EH (cell line): ENCODE measurements around the gene DDO.

Source experiments
- DNase-seq: peaks from one replicate; pipeline ENCODE4 v3.0.0-alpha.2; 2015; ENCODE audit warnings: low read depth

The DDO gene

DNA sequence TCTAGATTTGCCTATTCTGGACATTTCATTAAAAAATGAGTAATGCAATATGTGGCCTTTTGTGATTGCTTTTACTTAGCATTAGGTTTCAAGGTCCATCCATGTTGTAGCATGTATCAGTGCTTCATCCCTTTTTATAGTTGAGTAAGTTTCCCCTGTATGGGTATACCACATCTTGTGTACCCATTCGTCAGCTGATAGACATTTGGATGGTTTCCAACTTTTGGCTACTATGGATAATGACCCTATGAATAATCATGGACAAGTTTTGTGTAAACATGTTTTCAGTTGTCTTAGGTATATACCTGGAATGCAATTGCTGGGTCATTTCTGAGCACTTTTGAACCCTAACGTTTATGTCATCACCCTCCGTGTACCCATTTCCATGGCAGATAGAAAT is 72.6 kb downstream of the DDO start:
- DNase-seq, result no peak
